ENCODE data around the gene TNK1. TPM values are rescaled to one million over a fixed set of nuclear protein-coding genes. Genes with fewer than 3 reads are reported as not detected.

TNK1 gene
- total RNA-seq, 1 donor from 2014 or later: 2.2 TPM

- no peak for DNase-seq
Observed at GRCh38 chr17:7437369-7437863, 56.5 kb downstream of the TNK1 start.

GRCh38 chr17:7437950-7438614, 57.2 kb downstream of the TNK1 start:
- no peak for DNase-seq

GRCh38 chr17:7438656-7439460, 58.0 kb downstream of the TNK1 start:
- DNase-seq: no peak

Other genes with a start within 250 kb of the TNK1 start
- 9.5 and 18.2 TPM in 2 replicates for gene ASGR1, start 201.7 kb upstream of the TNK1 start, total RNA-seq
- gene DLG4, start 161.3 kb upstream of the TNK1 start, total RNA-seq: 13.4 and 21.5 TPM in 2 replicates
- gene ACADVL, start 161.2 kb upstream of the TNK1 start, total RNA-seq: 196 and 385 TPM in 2 replicates
- 32.8 and 45.7 TPM in 2 replicates for gene DVL2, start 146.6 kb upstream of the TNK1 start, total RNA-seq
- gene PHF23, start 141.6 kb upstream of the TNK1 start, total RNA-seq: 41.4 and 42.8 TPM in 2 replicates
- gene GABARAP, start 138.6 kb upstream of the TNK1 start, total RNA-seq: 148 and 196 TPM in 2 replicates
- 25.2 and 56.5 TPM in 2 replicates for gene CTDNEP1, start 129.4 kb upstream of the TNK1 start, total RNA-seq
- 33.0 and 52.2 TPM in 2 replicates for gene ELP5, start 128.9 kb upstream of the TNK1 start, total RNA-seq
- 2.4 and 5.3 TPM in 2 replicates for gene CLDN7, start 118.6 kb upstream of the TNK1 start, total RNA-seq
- 0.28 and 0.34 TPM in 2 replicates for gene SLC2A4, start 99.4 kb upstream of the TNK1 start, total RNA-seq
- 0.17 TPM in 1 of 2 replicates, not detected in the other for gene YBX2, start 86.5 kb upstream of the TNK1 start, total RNA-seq
- gene EIF5A, start 73.5 kb upstream of the TNK1 start, total RNA-seq: 416 and 525 TPM in 2 replicates
- gene GPS2, start 65.7 kb upstream of the TNK1 start, total RNA-seq: 45.2 and 45.6 TPM in 2 replicates
- 17.3 and 23.3 TPM in 2 replicates for gene NEURL4, start 51.8 kb upstream of the TNK1 start, total RNA-seq
- gene ACAP1, start 44.6 kb upstream of the TNK1 start, total RNA-seq: not detected in 2 replicates
- gene KCTD11, start 28.9 kb upstream of the TNK1 start, total RNA-seq: 2.6 and 3.2 TPM in 2 replicates
- not detected in 2 replicates for gene TMEM95, start 25.9 kb upstream of the TNK1 start, total RNA-seq
- 21.3 and 34.1 TPM in 2 replicates for gene PLSCR3, start 13.4 kb downstream of the TNK1 start, total RNA-seq
- 59.2 and 112 TPM in 2 replicates for gene TMEM256, start 23.0 kb downstream of the TNK1 start, total RNA-seq
- 2.7 and 5.5 TPM in 2 replicates for gene NLGN2, start 26.8 kb downstream of the TNK1 start, total RNA-seq
- gene SPEM1, start 39.2 kb downstream of the TNK1 start, total RNA-seq: not detected in 2 replicates
- gene SPEM2, start 44.5 kb downstream of the TNK1 start, total RNA-seq: not detected in 2 replicates
- not detected in 2 replicates for gene SPEM3, start 47.8 kb downstream of the TNK1 start, total RNA-seq
- gene TMEM102, start 54.3 kb downstream of the TNK1 start, total RNA-seq: 11.3 and 12.9 TPM in 2 replicates
- gene FGF11, start 58.4 kb downstream of the TNK1 start, total RNA-seq: 0.28 and 0.51 TPM in 2 replicates
- 4.6 and 5.8 TPM in 2 replicates for gene CHRNB1, start 64.0 kb downstream of the TNK1 start, total RNA-seq
- 10.4 and 16.4 TPM in 2 replicates for gene ZBTB4, start 98.5 kb downstream of the TNK1 start, total RNA-seq
- not detected in 2 replicates for gene SLC35G6, start 100.4 kb downstream of the TNK1 start, total RNA-seq
- 81.2 and 139 TPM in 2 replicates for gene POLR2A, start 103.3 kb downstream of the TNK1 start, total RNA-seq
- 9.2 and 26.1 TPM in 2 replicates for gene TNFSF12, start 168.0 kb downstream of the TNK1 start, total RNA-seq
- 0.88 and 1.2 TPM in 2 replicates for gene TNFSF13, start 177.7 kb downstream of the TNK1 start, total RNA-seq
- 79.8 and 89.3 TPM in 2 replicates for gene SENP3, start 180.8 kb downstream of the TNK1 start, total RNA-seq
- 0.17 and 2.1 TPM in 2 replicates for gene CD68, start 198.5 kb downstream of the TNK1 start, total RNA-seq
- gene MPDU1, start 202.8 kb downstream of the TNK1 start, total RNA-seq: 113 and 133 TPM in 2 replicates
- gene SOX15, start 209.0 kb downstream of the TNK1 start, total RNA-seq: 0.14 and 0.17 TPM in 2 replicates
- gene FXR2, start 233.8 kb downstream of the TNK1 start, total RNA-seq: 38.8 and 51.1 TPM in 2 replicates
- gene SAT2, start 246.7 kb downstream of the TNK1 start, total RNA-seq: 20.8 and 31.5 TPM in 2 replicates
- 0.51 TPM in 1 of 2 replicates, not detected in the other for gene SHBG, start 249.0 kb downstream of the TNK1 start, total RNA-seq

All from dermis blood vessel endothelial cell (primary cell).